HEK293 (cell line): ENCODE measurements around the gene PTPRN2.

Experiments used
- CTCF ChIA-PET: fragments of 350-600 bp; formaldehyde crosslinking; extraction: SDS; loops from one replicate; lab custom pipeline; 2021; ENCODE audit warnings: antibody characterized with exemption; lab: Yijun Ruan, JAX
- POLR2A ChIA-PET: fragments of 300-600 bp; formaldehyde crosslinking; extraction: SDS; loops from one replicate; lab custom pipeline; 2020; ENCODE audit warnings: antibody characterized with exemption, inconsistent platforms; lab: Yijun Ruan, JAX
- H3K27ac ChIP-seq: fragments of 200-500 bp; sonication (Bioruptor generic); 2 replicates; pipeline ENCODE4 v1.5.1; 2014; ENCODE audit warnings: low read depth, low read length, control low read depth, inconsistent platforms; ENCODE audit errors: extremely low read depth
- H3K36me3 ChIP-seq, 2 experiments: fragments of 200-500 bp in 1 of 2; sonication (Bioruptor generic) in 1 of 2; 1 replicate in 1 of 2; 2 replicates in 1 of 2; pipeline ENCODE4 v1.5.1; 2014 to 2017; ENCODE audit warnings: inconsistent platforms in 2 of 2, low read length in 2 of 2; ENCODE audit not compliant: control insufficient read depth in 2 of 2, insufficient read depth in 1 of 2
- H3K4me1 ChIP-seq: fragments of 200-500 bp; sonication (Bioruptor generic); 2 replicates; pipeline ENCODE4 v1.5.1; 2014; ENCODE audit warnings: mild to moderate bottlenecking, low read length, inconsistent platforms; ENCODE audit not compliant: control insufficient read depth, insufficient read depth
- H3K4me3 ChIP-seq: 2 replicates; pipeline ENCODE4 v1.5.1; 2011; ENCODE audit warnings: low read depth, mild to moderate bottlenecking, control low read depth, low read length, moderate library complexity
- H3K9me3 ChIP-seq: fragments of 200-500 bp; sonication (Bioruptor generic); 2 replicates; pipeline ENCODE4 v1.5.1; 2014; ENCODE audit warnings: low read depth, low read length, inconsistent platforms; ENCODE audit not compliant: control insufficient read depth, insufficient read depth
- KLF1 ChIP-seq: fragments of 450-650 bp; formaldehyde crosslinking; IDR thresholded peaks from 2 replicates; pipeline ENCODE4 v1.5.1; 2016; ENCODE audit warnings: missing biosample characterization, missing genetic modification characterization
- OSR2 ChIP-seq: fragments of 450-650 bp; formaldehyde crosslinking; IDR thresholded peaks from 2 replicates; pipeline ENCODE4 v1.5.1; 2016; ENCODE audit warnings: missing biosample characterization, missing genetic modification characterization
- ZBTB17 ChIP-seq: fragments of 450-650 bp; formaldehyde crosslinking; IDR thresholded peaks from 2 replicates; pipeline ENCODE4 v1.5.1; 2016; ENCODE audit warnings: missing biosample characterization, missing genetic modification characterization
- ZFHX2 ChIP-seq: fragments of 450-650 bp; formaldehyde crosslinking; conservative IDR thresholded peaks from 2 replicates; pipeline ENCODE4 v1.5.1; 2016; ENCODE audit warnings: missing biosample characterization, missing genetic modification characterization
- ZFP37 ChIP-seq: fragments of 450-650 bp; formaldehyde crosslinking; IDR thresholded peaks from 2 replicates; pipeline ENCODE4 v1.5.1; 2016; ENCODE audit warnings: missing biosample characterization, missing genetic modification characterization
- ZIC2 ChIP-seq: fragments of 450-650 bp; formaldehyde crosslinking; IDR thresholded peaks from 2 replicates; pipeline ENCODE4 v1.5.1; 2016; ENCODE audit warnings: missing biosample characterization, missing genetic modification characterization
- ZNF214 ChIP-seq: fragments of 450-650 bp; formaldehyde crosslinking; IDR thresholded peaks from 2 replicates; pipeline ENCODE4 v1.5.1; 2017; ENCODE audit warnings: missing biosample characterization, mild to moderate bottlenecking, missing genetic modification characterization, borderline replicate concordance
- ZNF248 ChIP-seq: fragments of 450-650 bp; formaldehyde crosslinking; IDR thresholded peaks from 2 replicates; pipeline ENCODE4 v1.5.1; 2017; ENCODE audit warnings: missing biosample characterization, missing genetic modification characterization
- ZNF626 ChIP-seq: fragments of 450-650 bp; sonication (Bioruptor Pico); formaldehyde crosslinking; IDR thresholded peaks from 2 replicates; pipeline ENCODE4 v1.5.1; 2018; ENCODE audit warnings: missing biosample characterization, missing genetic modification characterization, inconsistent platforms
- ZNF664 ChIP-seq: fragments of 450-650 bp; formaldehyde crosslinking; IDR thresholded peaks from 2 replicates; pipeline ENCODE4 v1.5.1; 2016; ENCODE audit warnings: missing biosample characterization, missing genetic modification characterization
- ZNF843 ChIP-seq: fragments of 450-650 bp; formaldehyde crosslinking; IDR thresholded peaks from 2 replicates; pipeline ENCODE4 v1.5.1; 2016; ENCODE audit warnings: missing biosample characterization, missing genetic modification characterization
- ZSCAN30 ChIP-seq: fragments of 450-650 bp; IDR thresholded peaks from 2 replicates; pipeline ENCODE4 v1.5.1; 2018; ENCODE audit warnings: missing biosample characterization, mild to moderate bottlenecking, missing genetic modification characterization, moderate library complexity
- TF ChIP-seq, protein P1 (sequence below): fragments of 450-650 bp; formaldehyde crosslinking; IDR thresholded peaks from 2 replicates; pipeline ENCODE4 v1.5.1; 2017; ENCODE audit warnings: missing biosample characterization, missing genetic modification characterization
- TF ChIP-seq, protein P2 (sequence below): fragments of 450-650 bp; formaldehyde crosslinking; IDR thresholded peaks from 2 replicates; pipeline ENCODE4 v1.5.1; 2016; ENCODE audit warnings: missing biosample characterization, missing genetic modification characterization

Gene PTPRN2

DNA sequence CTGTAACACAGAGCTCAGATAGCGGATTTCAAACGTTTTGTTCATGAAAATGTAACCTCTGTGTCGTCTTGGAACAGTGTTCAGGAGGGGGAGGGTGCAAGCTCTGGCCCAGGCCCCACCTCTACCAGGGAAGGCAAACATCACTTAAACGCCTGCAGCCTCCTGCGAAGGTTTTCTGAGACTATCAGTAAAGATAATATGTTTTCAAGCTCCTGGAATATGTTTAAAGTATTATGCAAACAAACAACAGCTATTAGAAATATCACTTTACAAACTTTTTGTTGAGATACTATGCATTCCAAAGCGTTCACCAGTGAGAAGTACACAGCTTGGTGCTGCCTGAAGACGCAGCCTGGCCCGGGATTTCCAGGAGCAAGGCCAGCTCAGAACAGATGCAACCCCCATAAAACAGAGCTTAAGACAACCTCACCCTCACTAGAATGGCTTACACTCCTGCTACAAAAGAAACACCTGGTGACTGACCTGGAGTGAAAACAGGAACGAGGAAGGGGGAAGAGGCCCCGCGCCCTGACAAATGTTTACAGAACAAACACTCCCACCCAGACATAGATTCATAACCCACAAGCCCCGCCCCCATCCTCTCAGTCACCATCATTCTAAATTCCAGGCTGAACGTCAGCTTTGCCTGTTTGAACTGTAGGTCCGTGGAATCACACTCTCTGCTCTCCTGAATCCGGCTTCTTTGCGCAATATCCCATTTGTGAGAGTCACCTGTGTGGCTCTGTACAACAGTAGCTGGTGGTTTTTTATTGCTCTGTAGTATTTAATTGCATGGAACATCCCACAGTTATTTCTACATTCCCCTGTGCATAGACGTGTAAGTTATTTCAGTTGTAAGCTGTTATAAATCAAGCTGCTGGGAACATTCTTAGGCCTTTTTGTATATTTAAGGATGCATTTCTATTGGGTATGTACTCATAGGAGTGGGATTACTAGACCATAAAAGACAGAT lies 155.0 kb downstream of the PTPRN2 start:
- POLR2A ChIA-PET: interaction anchor here (1.4 kb wide), 1 partner anchor 18 kb away, joined by 5 read pairs; no protein-coding TSS in a partner anchor
- Histone ChIP-seq H3K4me1 (peaks cover 2% of the 10 kb centered on the region; the same call in 1 of the 2 replicates), H3K27ac (no peak overlapping the region), H3K4me3 (no peak overlapping the region), H3K36me3 (no peaks in the 10 kb centered on the region), H3K9me3 (no peaks in the 10 kb centered on the region)
- peak; percentile 82 for TF ChIP-seq ZBTB17 (tag by site-specific recombination)
- TF ChIP-seq ZSCAN30 (tag by site-specific recombination): no peak
- peak; percentile 94 for TF ChIP-seq ZNF664 (tag by site-specific recombination)
- peak; percentile 41; the same call in 1 of the 2 replicates for TF ChIP-seq KLF1 (tag by site-specific recombination)
- no peak for TF ChIP-seq ZNF248 (tag by site-specific recombination)
- TF ChIP-seq ZFHX2 (tag by site-specific recombination): peak; percentile 34
- TF ChIP-seq OSR2 (tag by site-specific recombination): peak; percentile 66
- CTCF ChIA-PET: interaction anchor here (0.9 to 1.2 kb wide), 2 partner anchors 9 to 64 kb away, joined by 4 read pairs; no protein-coding TSS in a partner anchor

DNA sequence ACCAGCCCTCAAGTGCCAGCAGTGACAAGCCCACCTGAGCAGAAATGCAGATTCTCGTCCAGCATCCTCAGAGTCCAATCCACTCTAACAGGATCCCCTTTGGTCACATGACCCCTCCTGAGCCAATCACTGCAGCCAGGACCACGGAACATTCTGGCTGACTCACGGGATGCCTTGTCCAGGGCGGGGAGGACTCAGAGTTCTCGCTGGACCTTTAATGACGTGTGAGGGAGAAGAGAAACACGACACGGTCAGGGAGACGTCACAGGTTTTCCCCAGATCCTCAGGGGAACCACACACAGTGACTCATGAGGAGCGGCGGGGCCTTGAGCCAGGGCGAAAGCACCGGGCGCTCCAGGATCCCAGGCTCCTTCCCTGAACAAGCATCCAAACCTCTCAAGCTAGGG lies 155.7 kb downstream of the PTPRN2 start:
- Histone ChIP-seq H3K4me1 (peaks cover 2% of the 10 kb centered on the region; the same call in 1 of the 2 replicates), H3K36me3 (no peaks in the 10 kb centered on the region), H3K27ac (no peak overlapping the region), H3K4me3 (no peak overlapping the region), H3K9me3 (no peaks in the 10 kb centered on the region)
- ChIA-PET POLR2A (interaction anchor here (1.4 kb wide), 1 partner anchor 17 kb away, joined by 5 read pairs; no protein-coding TSS in a partner anchor), CTCF (interaction anchor here (1.2 kb wide), 1 partner anchor 64 kb away, joined by 4 read pairs; no protein-coding TSS in a partner anchor)
- 0 out of 2 replicates have a peak, but pooled peaks have one; percentile 18 for TF ChIP-seq ZNF843
- TF ChIP-seq, protein P1, sequence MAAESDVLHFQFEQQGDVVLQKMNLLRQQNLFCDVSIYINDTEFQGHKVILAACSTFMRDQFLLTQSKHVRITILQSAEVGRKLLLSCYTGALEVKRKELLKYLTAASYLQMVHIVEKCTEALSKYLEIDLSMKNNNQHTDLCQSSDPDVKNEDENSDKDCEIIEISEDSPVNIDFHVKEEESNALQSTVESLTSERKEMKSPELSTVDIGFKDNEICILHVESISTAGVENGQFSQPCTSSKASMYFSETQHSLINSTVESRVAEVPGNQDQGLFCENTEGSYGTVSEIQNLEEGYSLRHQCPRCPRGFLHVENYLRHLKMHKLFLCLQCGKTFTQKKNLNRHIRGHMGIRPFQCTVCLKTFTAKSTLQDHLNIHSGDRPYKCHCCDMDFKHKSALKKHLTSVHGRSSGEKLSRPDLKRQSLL (tag by site-specific recombination): 0 out of 2 replicates have a peak, but pooled peaks have one; percentile 41
- TF ChIP-seq ZFP37 (tag by site-specific recombination): no peak

DNA sequence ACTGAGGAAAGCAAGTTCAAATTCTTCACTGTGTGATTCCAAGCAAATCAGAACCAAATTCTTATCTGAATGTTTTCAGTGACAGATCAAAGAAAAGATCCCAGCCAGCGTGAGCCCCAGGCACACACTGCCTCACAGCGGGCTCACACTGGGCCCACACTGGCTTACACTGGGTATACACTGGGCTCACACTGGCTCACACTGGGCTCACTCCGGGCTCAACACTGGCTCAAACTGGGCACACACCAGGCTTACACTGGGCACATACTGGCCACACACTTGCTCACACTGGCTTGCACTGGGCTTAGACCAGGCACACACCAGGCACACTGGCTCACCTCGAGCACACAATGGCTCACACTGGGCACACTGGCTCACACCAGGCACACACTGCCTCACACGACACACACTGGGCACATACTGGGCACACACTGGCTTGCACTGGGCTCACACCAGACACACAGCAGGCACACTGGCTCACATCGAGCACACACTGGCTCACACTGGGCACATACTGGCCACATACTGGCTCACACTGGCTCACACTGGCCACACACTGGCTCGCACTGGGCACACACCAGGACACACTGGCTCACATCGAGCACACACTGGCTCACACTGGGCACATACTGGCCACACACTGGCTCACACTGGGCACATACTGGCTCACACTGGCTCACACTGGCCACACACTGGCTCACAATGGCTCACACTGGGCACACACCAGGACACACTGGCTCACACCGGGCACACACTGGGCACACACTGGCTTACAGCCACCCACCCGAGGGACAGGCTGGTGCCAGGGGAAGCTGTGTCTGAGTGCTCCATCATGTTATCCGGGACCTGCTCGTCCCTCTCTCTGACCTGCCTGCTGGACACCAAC lies 156.3 kb downstream of the PTPRN2 start:
- peaks cover 2% of the 10 kb centered on the region; the same call in 1 of the 2 replicates for H3K4me1 ChIP-seq
- H3K27ac ChIP-seq: no peak overlapping the region
- TF ChIP-seq ZIC2 (tag by site-specific recombination) (peak; percentile 41), ZNF626 (no peak), ZNF214 (tag by site-specific recombination) (no peak)
- TF ChIP-seq, protein P2, sequence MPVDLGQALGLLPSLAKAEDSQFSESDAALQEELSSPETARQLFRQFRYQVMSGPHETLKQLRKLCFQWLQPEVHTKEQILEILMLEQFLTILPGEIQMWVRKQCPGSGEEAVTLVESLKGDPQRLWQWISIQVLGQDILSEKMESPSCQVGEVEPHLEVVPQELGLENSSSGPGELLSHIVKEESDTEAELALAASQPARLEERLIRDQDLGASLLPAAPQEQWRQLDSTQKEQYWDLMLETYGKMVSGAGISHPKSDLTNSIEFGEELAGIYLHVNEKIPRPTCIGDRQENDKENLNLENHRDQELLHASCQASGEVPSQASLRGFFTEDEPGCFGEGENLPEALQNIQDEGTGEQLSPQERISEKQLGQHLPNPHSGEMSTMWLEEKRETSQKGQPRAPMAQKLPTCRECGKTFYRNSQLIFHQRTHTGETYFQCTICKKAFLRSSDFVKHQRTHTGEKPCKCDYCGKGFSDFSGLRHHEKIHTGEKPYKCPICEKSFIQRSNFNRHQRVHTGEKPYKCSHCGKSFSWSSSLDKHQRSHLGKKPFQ (tag by site-specific recombination): peak; percentile 40; the same call in 1 of the 2 replicates
- no peaks in the 10 kb centered on the region for H3K9me3 ChIP-seq
- no peaks in the 10 kb centered on the region for H3K36me3 ChIP-seq
- H3K4me3 ChIP-seq: no peak overlapping the region
- POLR2A ChIA-PET: no interaction called here
- CTCF ChIA-PET: no interaction called here
